PFSK-1 (cell line): ENCODE data around the gene EPO.

Experiments used
- POLR2AphosphoS5 ChIP-seq: IDR thresholded peaks from 2 replicates; pipeline ENCODE4 v1.6.1; 2012; ENCODE audit warnings: low read depth, mild to moderate bottlenecking, control low read depth, low read length, moderate library complexity
- REST ChIP-seq, 2 experiments: IDR thresholded peaks; 2 replicates each; pipeline versions ENCODE4 v1.6.1 to v1.8.0; 2011 to 2012; ENCODE audit warnings: low read depth in 2 of 2, low read length in 2 of 2, control low read depth in 1 of 2, inconsistent platforms in 1 of 2, mild to moderate bottlenecking in 1 of 2, moderate library complexity in 1 of 2; ENCODE audit not compliant: insufficient read depth in 1 of 2
- SIN3A ChIP-seq: IDR thresholded peaks from 2 replicates; pipeline ENCODE4 v1.6.1; 2012; ENCODE audit warnings: mild to moderate bottlenecking, low read length, moderate library complexity, borderline replicate concordance; ENCODE audit not compliant: insufficient read depth

GRCh38 chr7:100673302-100673941, 46.8 kb upstream of the EPO start, which contains the start of gene GNB2:
- TF ChIP-seq POLR2AphosphoS5 (peak; percentile 28; the same call in 1 of the 2 replicates), REST (IDR thresholded peaks at IDR 0.05; ENCODE audit: insufficient read depth in 1 of 2, low read depth in 2 of 2, low read length in 2 of 2) (0 out of 4 replicates have a peak, but pooled peaks of 1 of the 2 experiments have one; percentile 34), SIN3A (peak; percentile 17; the same call in 1 of the 2 replicates)
